Stomach (tissue), 9 donors: ENCODE data around the gene WBP1. TPM values are rescaled to one million over a fixed set of nuclear protein-coding genes. Genes with fewer than 3 reads are reported as not detected.
A peak's percentile ranks its signal among the peaks of the same experiment; 100 is the strongest.

Experiments used
- DNase-seq, 2 donors: peaks; one replicate each; pipeline versions ENCODE4 v3.0.0 to v3.0.0-alpha.2; 2013 to 2019
- H3K27ac ChIP-seq, 5 donors: fragments of 200-600 bp in 4 of 5; sonication (generic) in 4 of 5; one replicate each; pipeline ENCODE4 v1.5.1; 2013 to 2019; ENCODE audit warnings: mild to moderate bottlenecking in 1 of 5, moderate library complexity in 1 of 5
- H3K27me3 ChIP-seq, 3 donors: fragments of 200-600 bp; sonication (generic); one replicate each; pipeline ENCODE4 v1.5.1; 2017 to 2019; ENCODE audit warnings: mixed run types in 1 of 3
- H3K36me3 ChIP-seq, 4 donors: fragments of 200-600 bp; sonication (generic); 1 replicate in 3 of 4; 2 replicates in 1 of 4; pipeline ENCODE4 v1.5.1; 2016 to 2019
- H3K4me1 ChIP-seq, 4 donors: fragments of 200-600 bp; sonication (generic); one replicate each; pipeline ENCODE4 v1.5.1; 2016 to 2019
- H3K4me3 ChIP-seq, 4 donors: fragments of 200-600 bp; sonication (generic) in 3 of 4; one replicate each; pipeline ENCODE4 v1.5.1; 2016 to 2019; ENCODE audit warnings: mild to moderate bottlenecking in 1 of 4
- H3K9me3 ChIP-seq, 4 donors: fragments of 200-600 bp; sonication (generic); one replicate each; pipeline ENCODE4 v1.5.1; 2016 to 2019
- EP300 ChIP-seq: sonication (generic); formaldehyde crosslinking; IDR thresholded peaks from one replicate; pipeline ENCODE4 v1.6.1; 2017; ENCODE audit warnings: antibody characterized with exemption
- POLR2A ChIP-seq, 4 donors: fragments of 450-650 bp; IDR thresholded peaks; one replicate each; pipeline ENCODE4 v1.6.1; 2016; ENCODE audit warnings: antibody characterized with exemption in 4 of 4, control low read depth in 2 of 4, mild to moderate bottlenecking in 1 of 4, moderate library complexity in 1 of 4
- POLR2AphosphoS5 ChIP-seq, 3 donors: sonication (generic); formaldehyde crosslinking; IDR thresholded peaks; one replicate each; pipeline ENCODE4 v1.6.1; 2016; ENCODE audit warnings: antibody characterized with exemption in 3 of 3
- WGBS, 5 donors: extraction: QIAGEN DNeasy Blood & Tissue Kit in 3 of 5; methylation state at CpG; one replicate each; pipeline versions ENCODE4 v1.1.5 to v1.1.7; 2013 to 2018; 5-methylcytosine and 5-hydroxymethylcytosine counted together
- intact Hi-C: fragments of 100-400 bp; cut with DNase I; formaldehyde crosslinking; loops from one replicate; pipeline ENCODE4 v1.15.1; 2023; ENCODE audit warnings: low total_unique reads
- polyA plus RNA-seq, 3 donors: library from polyadenylated mRNA; stranded (reverse); fragments of 200-250 nt; gene quantifications; one replicate each; pipeline ENCODE4 v1.2.3, GENCODE V29; 2013
- total RNA-seq, 5 donors: library from RNA; depleted of rRNA; stranded (reverse); fragments of >200 nt; gene quantifications; one replicate each; pipeline versions ENCODE4 v1.1.0 to v1.2.3, GENCODE V29; 2014 to 2016
- TF ChIP-seq, protein P1 (sequence below), 7 experiments: fragments of 450-650 bp in 4 of 7; fragments of 200-600 bp in 3 of 7; sonication (generic) in 3 of 7; IDR thresholded peaks; one replicate each; pipeline ENCODE4 v1.5.1; 2016 to 2019; ENCODE audit warnings: antibody characterized with exemption in 7 of 7, control low read depth in 2 of 7, mild to moderate bottlenecking in 1 of 7
- donor health status: healthy with polysubstance abuse.
- donor health status: Bipolar disorder and iron deficiency.
- donor health status: healthy.

WBP1 gene
- total and polyA plus RNA-seq, 8 donors = 1.8 to 82.4 (median 49.3) TPM

DNA sequence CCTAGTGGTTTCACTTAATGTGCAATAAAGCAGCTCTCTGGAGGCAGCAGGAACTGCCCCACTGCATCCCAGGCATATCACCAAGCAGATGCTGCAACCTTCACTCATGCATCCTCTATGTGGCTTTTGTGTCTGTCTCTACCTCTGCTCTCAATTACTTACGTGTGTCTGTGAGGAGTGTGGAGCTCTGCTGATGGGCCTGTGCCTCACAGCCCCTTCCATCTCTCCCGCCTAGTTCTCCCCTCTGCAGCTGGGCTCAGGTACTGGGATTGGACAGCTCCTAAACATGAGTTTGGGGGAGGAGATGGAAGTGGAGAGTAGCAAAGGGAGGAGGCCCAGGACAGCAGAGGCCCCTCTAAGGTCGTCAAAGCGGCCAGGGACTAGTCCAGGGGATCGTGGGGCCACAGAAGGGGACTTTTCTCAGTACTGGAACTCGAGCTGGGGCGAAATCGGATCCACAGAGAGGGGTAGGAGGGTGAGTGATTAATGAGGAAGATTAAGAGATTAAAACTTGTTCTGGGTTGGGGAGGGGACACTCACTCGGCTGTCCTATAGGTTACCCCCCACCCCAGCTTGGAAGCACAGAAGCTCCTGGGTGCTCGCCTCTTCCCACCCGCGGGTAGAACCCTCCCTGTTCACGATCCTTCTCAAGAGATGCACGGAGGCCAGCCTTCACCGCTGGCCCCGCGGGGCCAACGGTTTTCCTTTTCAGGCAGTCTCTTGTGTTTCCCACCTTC, 43.3 kb downstream of the WBP1 start:
- Histone ChIP-seq H3K27me3 (peaks cover 0 to 77% (median 30%) of the 10 kb centered on the region in 3 donors), H3K9me3 (no peaks in the 10 kb centered on the region), H3K36me3 (peaks cover 6 to 22% (median 17%) of the 10 kb centered on the region in 4 donors), H3K4me3 (peak overlapping the region in 1 of 4 donors; percentile 67), H3K27ac (peak overlapping the region in 1 of 5 donors; percentile 93), H3K4me1 (peaks cover 67 to 82% (median 79%) of the 10 kb centered on the region in 4 donors)
- no peak for DNase-seq
- WGBS, 5 donors = 74 to 87% (median 81%) methylated on average over 18 of the region's 18 CpGs
- intact Hi-C loops = no loop called here
- TF ChIP-seq EP300 = no peak
- TF ChIP-seq POLR2A (IDR thresholded peaks at IDR 0.05) = no peak
- TF ChIP-seq POLR2AphosphoS5 (IDR thresholded peaks at IDR 0.05) = no peak

DNA sequence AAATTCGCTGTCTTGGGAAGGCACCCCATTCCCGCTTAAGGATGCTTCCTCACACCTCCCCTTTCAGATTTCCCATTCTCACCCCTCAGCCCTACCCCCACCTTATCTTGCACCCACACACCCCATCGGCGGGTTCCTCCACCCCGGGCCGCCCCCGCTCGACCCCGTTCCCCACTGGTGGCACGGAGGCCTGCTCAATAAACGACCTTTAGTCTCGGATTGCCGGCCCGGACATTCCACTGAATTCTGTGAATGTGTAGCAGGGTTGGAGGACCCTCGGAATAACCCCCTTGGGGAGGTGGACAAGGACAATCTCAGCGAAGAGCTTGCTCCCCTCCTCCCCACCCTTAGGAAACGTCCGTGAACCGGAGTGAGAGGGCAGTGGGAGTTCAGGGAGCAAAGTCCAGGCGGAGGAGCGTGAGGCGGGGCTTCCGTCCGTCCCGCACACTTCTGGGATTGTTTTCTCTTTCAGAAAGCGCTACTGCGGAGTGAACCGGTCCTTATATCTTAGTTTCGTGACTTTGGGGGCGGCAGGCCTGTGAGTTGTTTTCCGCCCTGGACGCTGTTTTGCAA, 44.0 kb downstream of the WBP1 start:
- WGBS, 5 donors = 15 to 26% (median 17%) methylated on average over 32 of the region's 32 CpGs
- Histone ChIP-seq H3K27ac (peak overlapping the region; percentile 85 to 95 (median 93)), H3K36me3 (peaks cover 6 to 22% (median 17%) of the 10 kb centered on the region in 4 donors), H3K9me3 (no peaks in the 10 kb centered on the region), H3K4me3 (peak overlapping the region; percentile 47 to 67 (median 52)), H3K4me1 (peaks cover 71 to 86% (median 85%) of the 10 kb centered on the region in 4 donors), H3K27me3 (peaks cover 0 to 70% (median 30%) of the 10 kb centered on the region in 3 donors)
- intact Hi-C loops = no loop called here
- TF ChIP-seq, protein P1, sequence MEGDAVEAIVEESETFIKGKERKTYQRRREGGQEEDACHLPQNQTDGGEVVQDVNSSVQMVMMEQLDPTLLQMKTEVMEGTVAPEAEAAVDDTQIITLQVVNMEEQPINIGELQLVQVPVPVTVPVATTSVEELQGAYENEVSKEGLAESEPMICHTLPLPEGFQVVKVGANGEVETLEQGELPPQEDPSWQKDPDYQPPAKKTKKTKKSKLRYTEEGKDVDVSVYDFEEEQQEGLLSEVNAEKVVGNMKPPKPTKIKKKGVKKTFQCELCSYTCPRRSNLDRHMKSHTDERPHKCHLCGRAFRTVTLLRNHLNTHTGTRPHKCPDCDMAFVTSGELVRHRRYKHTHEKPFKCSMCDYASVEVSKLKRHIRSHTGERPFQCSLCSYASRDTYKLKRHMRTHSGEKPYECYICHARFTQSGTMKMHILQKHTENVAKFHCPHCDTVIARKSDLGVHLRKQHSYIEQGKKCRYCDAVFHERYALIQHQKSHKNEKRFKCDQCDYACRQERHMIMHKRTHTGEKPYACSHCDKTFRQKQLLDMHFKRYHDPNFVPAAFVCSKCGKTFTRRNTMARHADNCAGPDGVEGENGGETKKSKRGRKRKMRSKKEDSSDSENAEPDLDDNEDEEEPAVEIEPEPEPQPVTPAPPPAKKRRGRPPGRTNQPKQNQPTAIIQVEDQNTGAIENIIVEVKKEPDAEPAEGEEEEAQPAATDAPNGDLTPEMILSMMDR (IDR thresholded peaks at IDR 0.05) = no peak
- peak in 2 of 3 donors; percentile 61 to 72 for TF ChIP-seq POLR2AphosphoS5 (IDR thresholded peaks at IDR 0.05)
- DNase-seq = peak; percentile 68 to 85

DNA sequence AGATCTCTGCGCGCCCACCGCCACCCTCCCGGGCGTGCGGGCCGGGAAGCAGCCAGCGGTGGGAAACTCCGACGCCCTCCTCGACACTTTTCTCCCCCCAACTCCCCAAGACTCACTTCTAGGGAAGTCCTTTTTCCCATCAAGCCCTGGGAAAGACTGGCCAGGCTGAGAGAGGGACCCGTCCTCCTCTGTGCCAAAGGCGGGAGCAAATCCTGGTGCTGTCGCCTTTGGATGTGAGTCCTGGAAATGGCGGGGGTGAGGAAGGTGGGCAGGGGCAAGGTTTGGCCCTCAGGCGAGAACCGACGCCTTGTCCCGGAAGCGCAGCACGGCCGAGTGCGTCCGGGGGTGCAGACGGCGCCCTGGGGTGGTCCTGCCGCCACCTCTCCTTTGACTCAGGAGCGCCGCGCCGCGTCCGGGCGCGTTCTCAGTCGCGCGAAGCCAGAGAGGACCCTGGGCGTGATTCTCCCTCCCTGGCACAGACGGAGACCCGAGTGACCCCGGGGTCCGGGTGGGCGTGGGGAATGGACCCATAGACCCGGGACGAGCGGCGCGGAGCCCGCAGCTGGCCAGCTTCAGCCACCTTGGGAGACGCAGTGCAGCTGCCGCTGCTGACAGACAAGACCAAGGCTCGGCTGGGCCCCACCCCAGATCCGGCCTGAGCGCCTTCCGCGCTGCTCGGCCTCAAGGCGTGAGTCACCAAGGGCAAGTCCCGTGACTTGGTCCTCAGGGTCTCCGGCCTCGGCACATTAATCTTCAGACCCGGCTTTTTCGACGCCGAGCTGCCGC, 44.7 kb downstream of the WBP1 start:
- H3K4me1 ChIP-seq = peaks cover 67 to 81% (median 80%) of the 10 kb centered on the region in 4 donors
- 1 to 9% (median 1%) methylated on average over 35 to 67 of the region's 67 CpGs for WGBS, 5 donors
- intact Hi-C loops = no loop called here
- peak overlapping the region; percentile 85 to 95 (median 93) for H3K27ac ChIP-seq
- H3K27me3 ChIP-seq = peaks cover 0 to 63% (median 23%) of the 10 kb centered on the region in 3 donors
- H3K9me3 ChIP-seq = no peaks in the 10 kb centered on the region
- H3K36me3 ChIP-seq = peaks cover 6 to 22% (median 17%) of the 10 kb centered on the region in 4 donors
- TF ChIP-seq, protein P1 (IDR thresholded peaks at IDR 0.05) = peak in 1 of 7 experiments; percentile 20
- TF ChIP-seq EP300 (no peak), POLR2A (IDR thresholded peaks at IDR 0.05) (peak in 1 of 4 donors; percentile 49), POLR2AphosphoS5 (IDR thresholded peaks at IDR 0.05) (peak; percentile 39 to 86 (median 82))
- H3K4me3 ChIP-seq = peak overlapping the region; percentile 47 to 67 (median 52)
- DNase-seq = peak; percentile 87 to 94

DNA sequence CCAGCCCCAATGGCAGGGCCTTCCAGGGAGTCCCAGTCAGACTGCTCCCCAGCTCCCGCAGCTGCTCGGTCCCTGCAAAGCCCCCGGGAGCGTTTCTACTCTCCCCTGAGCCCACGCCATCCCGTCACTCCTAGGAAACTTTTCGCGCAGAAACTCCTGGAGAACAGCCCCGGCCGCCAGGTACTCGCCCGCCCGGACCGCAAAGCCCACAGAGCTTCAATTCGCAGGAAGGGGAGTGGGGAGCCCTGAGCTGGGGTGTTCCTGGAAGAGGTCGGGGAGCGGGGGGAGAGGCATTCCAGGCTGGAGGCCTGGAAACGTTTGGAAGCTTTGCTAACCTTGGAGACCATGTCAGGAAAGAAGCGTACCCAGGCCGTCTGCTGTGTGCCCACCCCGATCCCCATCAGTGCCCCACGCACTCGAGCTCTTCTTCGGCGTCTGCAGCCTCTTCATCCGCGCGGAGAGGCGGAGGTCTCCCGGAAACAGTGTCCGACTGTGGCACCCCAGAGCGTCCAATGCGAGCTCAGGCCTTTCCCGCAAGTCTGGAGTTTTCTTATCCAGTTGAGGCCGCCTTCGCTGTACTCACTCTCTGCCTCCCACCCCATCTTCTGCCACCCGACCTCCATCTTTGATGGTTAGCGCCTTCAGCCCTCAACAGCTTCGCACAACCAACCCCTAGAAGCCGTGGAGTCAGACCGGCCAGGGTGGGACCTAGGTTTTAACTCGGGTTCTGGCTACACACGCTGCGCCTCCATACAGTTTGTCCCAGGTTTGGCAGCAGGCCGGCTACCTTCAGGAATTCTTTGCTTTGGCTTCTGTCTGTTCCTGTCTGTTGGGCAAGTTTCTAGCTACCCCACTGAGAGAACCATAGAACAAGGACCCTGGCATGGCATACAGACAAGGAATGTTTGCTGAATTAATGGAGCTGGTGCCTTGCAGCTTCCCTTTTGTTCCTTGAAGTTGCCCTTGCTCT, 45.6 kb downstream of the WBP1 start:
- Histone ChIP-seq H3K9me3 (no peaks in the 10 kb centered on the region), H3K4me3 (peak overlapping the region; percentile 47 to 67 (median 52)), H3K27me3 (peaks cover 0 to 61% (median 15%) of the 10 kb centered on the region in 3 donors), H3K27ac (peak overlapping the region; percentile 85 to 95 (median 93)), H3K4me1 (peaks cover 63 to 79% (median 79%) of the 10 kb centered on the region in 4 donors), H3K36me3 (peaks cover 6 to 22% (median 17%) of the 10 kb centered on the region in 4 donors)
- DNase-seq = peak; percentile 33 to 38
- 23 to 37% (median 35%) methylated on average over 35 to 45 of the region's 45 CpGs for WGBS, 5 donors
- intact Hi-C loops = no loop called here
- no peak for TF ChIP-seq POLR2AphosphoS5 (IDR thresholded peaks at IDR 0.05)
- TF ChIP-seq, protein P1 (IDR thresholded peaks at IDR 0.05) = no peak
- TF ChIP-seq EP300 = no peak
- no peak for TF ChIP-seq POLR2A (IDR thresholded peaks at IDR 0.05)
